Measurements from ENCODE around the gene RPS15.
A peak's percentile ranks its signal among the peaks of the same experiment; 100 is the strongest.

RPS15 gene

GRCh38 chr19:1438035-1438932 is at the start of gene RPS15:
Gene RPS15 (plus strand): TSS chr19:1438396. CDS start chr19:1438426, 30 bp downstream.
- DNase-seq = peak; percentile 96

- no peak for DNase-seq
These were observed 49.6 kb upstream of the RPS15 start for GRCh38 chr19:1388637-1389026.

- no peak for DNase-seq
These were observed 48.9 kb upstream of the RPS15 start for GRCh38 chr19:1389033-1389940.

GRCh38 chr19:1390890-1391423 is 47.2 kb upstream of the RPS15 start:
- DNase-seq = no peak

- DNase-seq = no peak
These were observed 45.8 kb upstream of the RPS15 start for GRCh38 chr19:1392407-1392806.

- no peak for DNase-seq
These were observed 45.2 kb upstream of the RPS15 start for GRCh38 chr19:1392939-1393530.

- no peak for DNase-seq
These were observed 44.4 kb upstream of the RPS15 start for GRCh38 chr19:1393841-1394240.

GRCh38 chr19:1394252-1395193 is 43.7 kb upstream of the RPS15 start:
- DNase-seq = no peak

- no peak for DNase-seq
These were observed 42.8 kb upstream of the RPS15 start for GRCh38 chr19:1395194-1396018.

GRCh38 chr19:1396019-1396767 is 42.0 kb upstream of the RPS15 start:
- DNase-seq = no peak

GRCh38 chr19:1396768-1397679 is 41.2 kb upstream of the RPS15 start:
- DNase-seq = no peak

- DNase-seq = no peak
These were observed 40.4 kb upstream of the RPS15 start for GRCh38 chr19:1397838-1398237.

GRCh38 chr19:1399079-1399478 is 39.1 kb upstream of the RPS15 start:
- no peak for DNase-seq

- DNase-seq = no peak
These were observed 38.5 kb upstream of the RPS15 start for GRCh38 chr19:1399745-1400144.

GRCh38 chr19:1400281-1401137 is 37.7 kb upstream of the RPS15 start:
- DNase-seq = no peak

GRCh38 chr19:1401138-1401888 is 36.9 kb upstream of the RPS15 start, which contains the start of gene GAMT:
Gene GAMT (minus strand): TSS chr19:1401542. CDS start chr19:1401476, 66 bp downstream.
- peak; percentile 54 for DNase-seq

GRCh38 chr19:1401889-1402217 is 36.3 kb upstream of the RPS15 start:
- no peak for DNase-seq

All from activated CD4-positive, alpha-beta T cell treated with anti-CD3 and anti-CD28 coated beads, Interleukin-2, amount 50 U/mL, for 1 hour (primary cell).